ELF-1 (cell line): ENCODE measurements around the gene FRMD8.
A peak's percentile ranks its signal among the peaks of the same experiment; 100 is the strongest.

Source experiments
- DNase-seq: peaks from one replicate; pipeline ENCODE4 v3.0.0-alpha.2; 2016; ENCODE audit warnings: low read depth, low spot score

Gene FRMD8

DNA sequence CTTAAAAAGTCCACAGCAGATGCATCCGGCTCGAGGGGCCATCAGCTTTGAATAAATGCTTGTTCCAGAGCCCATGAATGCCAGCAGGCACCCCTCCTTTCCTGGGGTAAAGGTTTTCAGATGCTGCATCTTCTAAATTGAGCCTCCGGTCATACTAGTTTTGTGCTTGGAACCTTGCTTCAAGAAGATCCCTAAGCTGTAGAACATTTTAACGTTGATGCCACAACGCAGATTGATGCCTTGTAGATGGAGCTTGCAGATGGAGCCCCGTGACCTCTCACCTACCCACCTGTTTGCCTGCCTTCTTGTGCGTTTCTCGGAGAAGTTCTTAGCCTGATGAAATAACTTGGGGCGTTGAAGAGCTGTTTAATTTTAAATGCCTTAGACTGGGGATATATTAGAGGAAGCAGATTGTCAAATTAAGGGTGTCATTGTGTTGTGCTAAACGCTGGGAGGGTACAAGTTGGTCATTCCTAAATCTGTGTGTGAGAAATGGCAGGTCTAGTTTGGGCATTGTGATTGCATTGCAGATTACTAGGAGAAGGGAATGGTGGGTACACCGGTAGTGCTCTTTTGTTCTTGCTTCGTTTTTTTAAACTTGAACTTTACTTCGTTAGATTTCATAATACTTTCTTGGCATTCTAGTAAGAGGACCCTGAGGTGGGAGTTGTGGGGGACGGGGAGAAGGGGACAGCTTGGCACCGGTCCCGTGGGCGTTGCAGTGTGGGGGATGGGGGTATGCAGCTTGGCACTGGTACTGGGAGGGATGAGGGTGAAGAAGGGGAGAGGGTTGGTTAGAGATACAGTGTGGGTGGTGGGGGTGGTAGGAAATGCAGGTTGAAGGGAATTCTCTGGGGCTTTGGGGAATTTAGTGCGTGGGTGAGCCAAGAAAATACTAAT, 38.0 kb downstream of the FRMD8 start:
- DNase-seq: peak; percentile 36

DNA sequence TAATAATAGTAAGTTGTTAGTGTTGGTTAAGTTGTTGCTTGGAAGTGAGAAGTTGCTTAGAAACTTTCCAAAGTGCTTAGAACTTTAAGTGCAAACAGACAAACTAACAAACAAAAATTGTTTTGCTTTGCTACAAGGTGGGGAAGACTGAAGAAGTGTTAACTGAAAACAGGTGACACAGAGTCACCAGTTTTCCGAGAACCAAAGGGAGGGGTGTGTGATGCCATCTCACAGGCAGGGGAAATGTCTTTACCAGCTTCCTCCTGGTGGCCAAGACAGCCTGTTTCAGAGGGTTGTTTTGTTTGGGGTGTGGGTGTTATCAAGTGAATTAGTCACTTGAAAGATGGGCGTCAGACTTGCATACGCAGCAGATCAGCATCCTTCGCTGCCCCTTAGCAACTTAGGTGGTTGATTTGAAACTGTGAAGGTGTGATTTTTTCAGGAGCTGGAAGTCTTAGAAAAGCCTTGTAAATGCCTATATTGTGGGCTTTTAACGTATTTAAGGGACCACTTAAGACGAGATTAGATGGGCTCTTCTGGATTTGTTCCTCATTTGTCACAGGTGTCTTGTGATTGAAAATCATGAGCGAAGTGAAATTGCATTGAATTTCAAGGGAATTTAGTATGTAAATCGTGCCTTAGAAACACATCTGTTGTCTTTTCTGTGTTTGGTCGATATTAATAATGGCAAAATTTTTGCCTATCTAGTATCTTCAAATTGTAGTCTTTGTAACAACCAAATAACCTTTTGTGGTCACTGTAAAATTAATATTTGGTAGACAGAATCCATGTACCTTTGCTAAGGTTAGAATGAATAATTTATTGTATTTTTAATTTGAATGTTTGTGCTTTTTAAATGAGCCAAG, 38.9 kb downstream of the FRMD8 start:
- DNase-seq: peak; percentile 68

DNA sequence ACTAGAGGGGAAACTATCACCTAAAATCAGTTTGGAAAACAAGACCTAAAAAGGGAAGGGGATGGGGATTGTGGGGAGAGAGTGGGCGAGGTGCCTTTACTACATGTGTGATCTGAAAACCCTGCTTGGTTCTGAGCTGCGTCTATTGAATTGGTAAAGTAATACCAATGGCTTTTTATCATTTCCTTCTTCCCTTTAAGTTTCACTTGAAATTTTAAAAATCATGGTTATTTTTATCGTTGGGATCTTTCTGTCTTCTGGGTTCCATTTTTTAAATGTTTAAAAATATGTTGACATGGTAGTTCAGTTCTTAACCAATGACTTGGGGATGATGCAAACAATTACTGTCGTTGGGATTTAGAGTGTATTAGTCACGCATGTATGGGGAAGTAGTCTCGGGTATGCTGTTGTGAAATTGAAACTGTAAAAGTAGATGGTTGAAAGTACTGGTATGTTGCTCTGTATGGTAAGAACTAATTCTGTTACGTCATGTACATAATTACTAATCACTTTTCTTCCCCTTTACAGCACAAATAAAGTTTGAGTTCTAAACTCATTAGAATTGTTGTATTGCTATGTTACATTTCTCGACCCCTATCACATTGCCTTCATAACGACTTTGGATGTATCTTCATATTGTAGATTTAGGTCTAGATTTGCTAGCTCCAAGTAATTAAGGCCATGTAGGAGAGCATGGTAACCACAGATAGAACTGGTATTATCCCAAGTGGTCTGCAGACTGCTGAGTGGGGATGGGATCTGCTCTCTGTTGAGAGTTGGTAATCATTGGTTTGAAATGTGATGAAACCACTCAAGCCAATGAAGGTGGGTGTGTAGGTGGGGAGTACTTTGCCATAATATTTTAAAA, 39.8 kb downstream of the FRMD8 start:
- no peak for DNase-seq

DNA sequence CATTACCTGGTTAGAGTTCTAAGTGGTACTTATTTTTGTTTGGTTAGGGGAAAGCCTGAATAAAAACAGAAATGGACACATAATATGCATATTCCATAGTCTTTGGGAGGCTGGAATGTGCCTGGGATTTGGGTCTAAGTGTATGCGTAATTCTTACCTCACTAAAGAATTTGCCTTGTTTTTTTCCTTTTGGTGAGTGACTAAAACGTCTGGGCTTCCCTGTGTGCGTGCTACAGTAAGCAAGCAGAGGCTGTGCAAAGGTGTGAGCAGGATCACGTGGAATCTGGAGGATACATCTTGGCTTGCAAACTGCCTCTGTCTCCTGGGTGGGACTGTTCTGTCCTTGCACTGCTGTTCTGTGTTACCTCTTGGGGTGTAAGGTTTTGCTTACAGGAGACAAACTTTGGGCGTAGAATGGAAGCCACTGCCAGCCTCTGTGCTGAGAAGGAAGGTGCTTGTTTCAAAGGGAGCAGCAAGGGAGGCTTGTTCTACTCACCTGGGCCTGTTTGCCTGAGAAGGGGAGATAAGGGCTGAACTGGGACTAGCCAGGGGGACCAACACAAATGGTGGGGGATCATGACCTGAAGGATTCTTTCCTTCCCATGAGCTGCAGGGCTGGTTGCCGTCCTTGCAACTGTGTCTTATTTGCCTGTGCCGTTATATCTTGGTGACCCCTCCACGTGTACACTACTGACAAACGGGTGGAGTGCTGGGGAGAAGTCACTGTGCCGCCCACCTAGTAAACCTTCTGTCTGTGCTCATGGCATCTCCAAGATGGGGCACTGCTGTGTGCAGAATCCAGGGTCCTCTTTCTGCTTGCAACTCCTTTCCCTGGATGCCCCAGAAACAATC, 40.6 kb downstream of the FRMD8 start:
- peak; percentile 70 for DNase-seq

DNA sequence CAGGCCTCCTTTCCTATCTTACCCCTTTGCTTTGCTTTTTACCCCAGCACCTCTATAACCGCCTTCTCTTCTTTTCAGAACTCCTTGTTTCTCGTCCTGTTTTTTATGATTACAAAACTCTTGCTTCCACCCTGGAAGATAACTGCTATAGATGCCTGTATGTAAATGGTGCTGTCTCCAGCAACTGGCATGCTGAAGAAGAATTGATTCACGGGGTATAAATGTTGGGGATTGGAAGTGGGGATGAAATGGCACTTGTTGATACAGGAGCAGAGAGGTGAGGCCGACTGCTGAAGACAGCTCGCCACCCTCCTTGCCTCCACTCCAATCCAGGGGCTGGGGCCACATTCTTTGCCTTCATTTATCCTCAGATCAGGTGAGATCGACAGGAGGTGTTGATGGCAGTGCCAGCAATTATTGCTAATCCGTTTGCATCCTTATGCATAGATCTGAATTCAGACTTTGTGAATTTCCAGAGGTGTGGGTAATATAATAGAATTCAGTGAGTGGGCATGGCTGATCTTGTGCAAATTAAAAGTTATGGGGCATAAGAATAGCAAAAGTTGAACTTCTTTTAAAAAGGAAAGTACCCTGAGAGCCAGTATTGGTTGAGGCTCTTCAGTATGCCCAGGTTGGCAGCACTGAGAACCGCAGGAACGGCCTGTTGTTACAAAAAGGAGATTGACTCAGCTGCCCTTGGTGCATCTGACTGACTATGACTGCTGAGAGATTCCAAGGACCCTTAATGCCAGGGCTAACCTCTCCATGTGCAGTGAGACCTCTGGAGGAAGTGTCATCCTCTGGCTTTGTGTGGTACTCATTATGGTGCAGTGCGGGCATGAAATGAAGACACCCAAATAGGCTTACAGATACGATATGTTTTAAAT, 41.5 kb downstream of the FRMD8 start:
- DNase-seq: peak; percentile 63

DNA sequence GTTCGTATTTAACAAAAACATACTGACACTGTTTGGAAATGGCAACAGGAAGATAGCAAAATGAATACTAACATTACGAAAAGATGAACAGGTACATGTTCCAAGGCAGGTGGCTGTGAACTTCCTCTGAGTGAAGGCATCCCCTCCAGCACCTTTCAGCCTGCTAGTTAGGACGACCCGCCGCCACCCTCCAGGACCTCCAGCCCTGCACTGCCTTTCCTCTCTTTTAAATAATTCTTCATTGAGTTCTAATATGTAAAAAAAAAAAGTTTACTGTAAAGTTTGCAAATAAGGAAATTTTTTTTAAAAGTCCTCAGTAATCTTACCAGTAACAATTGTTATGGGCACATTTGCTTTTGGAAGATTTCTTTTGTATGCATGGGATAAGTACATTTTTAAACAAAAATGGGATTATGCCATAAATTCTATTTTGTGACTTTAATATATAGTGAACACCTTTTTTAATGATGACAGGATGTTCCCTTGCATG, 42.2 kb downstream of the FRMD8 start:
- DNase-seq: peak; percentile 56

DNA sequence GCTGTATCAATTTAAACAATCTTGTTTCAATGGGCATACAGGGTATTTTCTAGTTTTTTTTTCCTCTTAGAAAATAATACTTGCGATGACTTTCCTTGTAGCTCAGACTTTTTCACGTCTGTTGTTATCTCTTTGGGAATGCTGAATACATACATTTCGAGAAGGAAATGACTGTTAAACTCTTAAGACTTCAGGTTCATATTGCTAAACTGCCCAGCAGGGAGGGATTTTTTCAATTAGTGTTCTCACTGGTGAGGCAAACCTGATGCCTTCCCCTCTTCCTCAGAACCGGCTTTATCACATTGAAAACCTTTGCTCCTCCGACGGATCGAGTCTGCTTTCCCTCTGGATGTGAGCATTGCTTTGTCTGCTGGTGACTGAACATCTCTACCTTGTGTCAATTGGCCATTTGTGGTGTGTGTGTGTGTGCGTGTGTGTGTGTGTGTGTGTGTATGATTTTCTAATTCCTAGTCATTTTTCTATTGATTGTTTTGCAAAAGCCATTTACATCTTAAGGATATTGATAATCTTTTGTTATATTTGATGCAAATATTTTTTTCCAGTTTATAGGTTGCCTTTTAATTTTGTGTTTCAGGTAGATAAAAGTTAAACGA, 42.7 kb downstream of the FRMD8 start:
- peak; percentile 60 for DNase-seq

DNA sequence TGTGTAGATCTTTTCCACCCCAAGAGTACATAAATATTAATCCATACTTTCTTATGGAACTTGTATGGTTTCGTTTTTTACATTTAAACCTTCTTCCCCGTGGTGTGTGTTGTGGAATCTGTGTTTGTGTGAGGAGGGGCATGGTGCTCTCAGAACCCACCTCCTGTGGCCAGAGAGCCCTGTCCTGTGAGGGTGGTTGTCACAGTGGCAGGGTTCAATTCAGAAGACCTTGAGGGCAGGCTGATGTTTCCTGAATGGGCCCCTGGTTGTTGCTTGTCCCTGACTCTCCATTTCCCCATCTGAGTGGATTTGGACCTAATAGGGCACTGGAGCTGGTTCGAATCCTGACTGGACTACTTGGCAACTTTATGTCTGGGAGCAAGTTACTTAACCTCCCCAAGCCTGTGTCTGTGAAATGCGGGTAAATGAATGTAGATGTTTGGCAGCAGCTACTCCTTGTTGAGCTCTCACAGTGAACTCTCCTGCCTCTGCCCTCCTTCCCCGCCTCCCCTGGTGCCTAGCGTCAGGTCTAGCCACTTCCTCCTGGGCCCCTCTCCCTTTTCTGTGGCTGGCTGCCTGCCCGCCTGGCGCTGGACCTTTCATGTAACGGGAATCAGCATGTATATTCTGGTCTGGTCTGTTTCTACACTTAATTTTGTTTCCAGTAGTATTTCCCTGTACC, 43.4 kb downstream of the FRMD8 start:
- peak; percentile 53 for DNase-seq

DNA sequence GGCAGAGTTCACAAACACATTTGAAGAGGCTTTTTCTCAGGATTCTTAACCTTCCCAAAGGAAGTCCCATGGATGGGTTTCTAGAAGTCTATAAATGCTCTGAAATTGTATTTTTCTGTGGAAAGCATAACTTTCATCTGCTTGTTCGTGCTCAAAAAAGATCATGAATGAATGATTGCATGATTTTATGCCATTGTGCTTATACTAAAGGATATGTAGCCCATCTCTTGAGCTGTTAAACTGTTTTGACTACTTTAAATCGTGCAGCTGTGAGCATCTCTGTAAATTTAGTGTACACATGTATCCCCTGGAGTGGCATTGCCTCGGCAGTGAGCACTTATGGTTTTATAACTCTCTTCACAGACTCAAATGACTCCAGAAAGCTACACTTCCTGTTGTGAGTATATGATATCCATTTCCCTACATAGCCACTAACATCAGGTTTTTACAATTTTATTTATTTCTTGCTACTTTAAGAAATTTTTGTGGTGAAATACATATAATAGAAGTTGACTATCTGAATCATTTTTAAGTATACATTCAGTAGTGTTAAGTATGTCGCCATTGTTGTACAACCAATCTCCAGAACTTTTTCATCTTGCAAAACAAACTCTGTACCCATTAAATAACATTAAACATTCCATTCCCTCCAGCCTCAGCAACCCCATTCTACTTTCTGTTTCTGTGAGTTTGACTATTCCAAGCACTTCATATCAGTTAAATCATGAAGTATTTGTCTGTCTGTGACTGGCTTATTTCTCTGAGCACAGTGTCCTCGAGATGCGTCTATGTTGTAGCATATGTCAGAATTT, 44.2 kb downstream of the FRMD8 start:
- no peak for DNase-seq

DNA sequence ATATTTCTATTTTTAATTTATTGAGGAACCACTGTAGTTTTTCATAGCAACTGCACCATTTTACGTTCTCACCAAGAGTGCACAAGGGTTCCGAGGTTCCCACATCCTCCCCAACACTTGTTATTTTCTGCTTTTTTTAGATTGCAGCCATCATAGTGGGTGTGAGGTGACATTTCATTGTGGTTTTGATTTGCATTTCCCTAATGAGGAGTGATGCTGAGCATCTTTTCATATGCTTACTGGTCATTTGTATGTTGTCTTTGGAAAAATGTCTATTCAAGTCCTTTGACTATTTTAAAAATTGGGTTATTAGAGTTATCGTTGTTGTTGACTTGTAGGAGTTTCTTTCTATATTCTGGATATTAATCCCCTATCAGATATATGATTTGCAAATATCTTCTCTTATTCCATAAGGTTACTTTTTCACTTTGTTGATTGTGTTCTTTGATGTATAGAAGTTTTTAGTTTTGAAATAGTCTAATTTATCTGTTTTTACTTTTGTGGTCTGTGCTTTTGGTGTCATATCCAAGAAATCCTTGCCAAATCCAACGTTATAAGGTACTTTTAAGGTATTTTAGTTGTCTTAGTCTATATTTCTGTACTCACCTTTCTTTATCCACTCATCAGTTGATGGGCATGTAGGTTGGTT, 45.1 kb downstream of the FRMD8 start:
- DNase-seq: peak; percentile 3

DNA sequence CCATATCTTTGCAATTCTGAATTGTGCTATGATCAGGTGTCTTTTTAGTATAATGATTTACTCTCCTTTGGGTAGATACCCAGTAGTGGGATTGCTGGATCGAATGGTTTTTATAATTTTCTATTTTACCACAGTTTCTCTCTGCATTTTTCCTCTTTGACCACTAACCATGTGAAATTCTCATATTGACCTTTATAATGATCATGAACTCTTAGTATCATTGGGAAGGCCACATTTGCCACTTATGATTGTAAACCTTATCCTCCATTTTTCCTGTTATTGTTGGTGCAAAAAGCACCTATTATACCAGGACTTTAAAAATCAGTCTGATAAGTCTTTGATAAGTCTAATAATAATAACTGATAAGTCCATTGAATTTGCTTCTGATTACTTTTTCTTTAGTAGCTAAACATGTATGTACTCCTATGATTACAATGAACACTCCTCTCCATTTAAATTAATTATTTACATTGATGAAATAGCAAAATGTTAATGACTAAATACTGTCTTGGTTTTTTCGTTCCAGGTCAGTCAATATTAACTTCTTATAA, 45.7 kb downstream of the FRMD8 start:
- no peak for DNase-seq

DNA sequence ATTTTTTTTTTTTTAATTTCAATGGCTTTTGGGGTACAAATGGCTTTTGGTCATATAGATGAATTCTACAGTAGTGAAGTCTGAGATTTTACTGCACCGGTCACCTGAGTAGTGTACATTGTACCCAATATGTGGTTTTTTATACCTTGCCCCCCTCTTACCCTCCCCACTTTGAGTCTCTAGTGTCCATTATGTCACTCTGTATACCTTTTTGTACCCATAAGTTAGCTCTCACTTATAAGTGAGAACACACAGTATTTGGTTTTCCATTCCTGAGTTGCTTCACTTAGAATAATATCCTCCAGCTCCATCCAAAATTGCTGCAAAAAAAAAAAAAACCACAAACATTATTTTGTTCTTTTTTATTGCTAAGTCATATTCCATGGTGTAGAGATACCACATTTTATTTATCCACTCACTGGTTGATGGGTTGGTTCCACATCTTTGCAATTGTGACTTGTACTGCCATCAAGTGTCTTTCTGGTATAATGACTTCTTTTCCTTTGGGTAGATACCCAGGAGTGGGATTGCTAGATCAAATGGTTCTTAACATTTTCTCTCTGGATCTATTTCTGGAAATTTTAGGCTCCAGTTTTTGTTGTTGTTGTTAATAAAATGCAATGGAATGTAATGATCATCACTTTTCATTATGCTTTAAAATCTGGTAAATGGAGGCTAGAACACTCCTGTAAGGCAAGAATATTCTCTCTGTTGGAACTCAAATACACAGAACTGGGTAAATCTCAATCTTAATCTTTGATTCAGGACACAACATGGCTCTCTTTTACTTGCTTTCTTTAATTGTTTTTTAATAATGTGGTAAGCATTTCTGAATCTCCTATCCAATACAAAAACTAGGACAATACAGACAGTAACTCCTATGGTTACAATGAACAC, 46.5 kb downstream of the FRMD8 start:
- DNase-seq: peak; percentile 2

DNA sequence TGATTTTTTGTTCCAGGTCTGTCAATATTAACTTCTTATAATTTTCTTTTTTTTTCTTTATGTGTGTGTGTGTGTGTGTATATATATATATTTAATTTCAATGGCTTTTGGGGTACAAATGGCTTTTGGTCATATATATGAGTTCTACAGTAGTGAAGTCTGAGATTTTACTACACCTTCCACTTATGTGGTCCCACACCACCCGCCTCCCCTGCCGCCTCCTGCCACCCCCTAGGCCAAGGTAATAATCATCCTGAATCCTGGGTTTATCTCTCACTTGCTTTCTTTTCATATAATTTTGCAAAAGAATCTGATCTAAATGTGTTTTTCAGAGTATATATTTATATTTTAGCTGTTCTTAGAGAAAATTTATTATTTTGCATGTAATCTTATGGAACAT, 47.2 kb downstream of the FRMD8 start:
- DNase-seq: no peak

DNA sequence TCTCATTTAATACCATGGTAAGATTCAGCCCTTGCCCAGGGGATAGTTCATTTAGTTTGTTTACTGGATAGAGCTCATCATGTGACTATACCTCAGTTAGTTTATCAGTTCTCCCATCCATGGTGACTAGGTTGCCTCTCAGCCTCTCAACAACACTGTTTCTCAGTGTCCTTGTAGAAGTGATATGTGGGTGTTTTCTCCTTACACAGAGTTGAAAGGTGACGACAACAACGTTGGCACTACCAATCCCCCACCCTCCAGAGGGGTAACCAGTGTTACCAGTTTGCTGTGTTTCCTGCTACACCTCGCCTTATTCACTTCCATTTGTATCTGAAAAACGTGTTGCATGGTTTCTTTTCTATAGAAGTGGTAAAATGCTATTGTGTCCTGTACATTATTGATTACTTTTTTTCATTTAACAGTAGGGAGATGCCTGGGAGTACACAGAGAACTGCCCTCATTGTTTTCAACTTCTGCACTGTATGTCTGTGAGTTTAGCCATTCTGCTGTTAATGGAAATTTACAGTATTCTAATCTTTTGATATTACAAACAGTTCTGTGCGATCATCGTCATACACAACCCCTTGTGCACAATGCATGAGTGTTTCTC, 47.7 kb downstream of the FRMD8 start:
- DNase-seq: no peak

DNA sequence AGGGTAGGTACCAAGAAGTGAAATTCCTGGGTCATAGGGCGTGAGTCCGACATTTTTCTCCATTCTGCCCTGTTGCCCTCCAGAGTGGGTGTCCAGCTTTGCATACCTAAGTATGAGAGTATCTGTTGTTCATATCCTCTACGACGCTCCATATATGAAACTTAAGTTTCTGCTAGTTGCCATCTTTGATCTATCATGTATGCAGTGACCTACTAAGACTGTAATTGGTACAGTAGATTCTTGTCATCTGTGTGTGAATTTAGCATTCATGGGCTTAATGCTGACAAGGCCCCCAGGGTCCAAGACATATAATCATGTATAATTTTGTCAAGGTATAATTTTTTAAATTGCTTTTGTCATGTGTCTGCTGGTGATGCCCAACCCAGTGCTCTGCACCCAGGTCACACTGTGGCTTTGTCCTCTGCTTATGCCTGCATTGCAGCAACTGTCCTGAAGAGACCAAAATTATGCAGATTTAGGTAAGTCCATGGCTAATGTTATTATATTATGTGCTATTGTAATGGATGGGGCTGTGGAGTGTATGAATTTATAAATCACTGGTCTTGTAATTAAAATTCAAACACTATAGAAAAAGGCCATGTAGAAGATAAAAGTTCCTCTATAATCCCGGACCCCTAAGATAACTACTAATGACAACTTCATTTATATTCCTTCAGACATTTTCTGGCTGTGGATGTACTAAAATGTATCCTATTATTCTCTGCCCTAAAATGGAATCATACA, 48.4 kb downstream of the FRMD8 start:
- DNase-seq: no peak
